SK-N-MC (cell line): Measurements from ENCODE around the gene SNX6.

ENCODE experiments used
- EZH2 ChIP-seq: fragments of 200-600 bp; sonication (generic); IDR thresholded peaks from one replicate; pipeline ENCODE4 v1.6.1; 2017; ENCODE audit warnings: antibody characterized with exemption
- FOXP2 ChIP-seq: optimal IDR thresholded peaks from 2 replicates; pipeline ENCODE3; 2011; ENCODE audit warnings: mild to moderate bottlenecking, moderate library complexity; ENCODE audit not compliant: insufficient read depth; ENCODE audit errors: extremely low read length, control extremely low read depth
- POLR2AphosphoS5 ChIP-seq: IDR thresholded peaks from 2 replicates; pipeline ENCODE4 v1.6.1; 2012; ENCODE audit warnings: mild to moderate bottlenecking, low read depth, low read length, borderline replicate concordance

DNA sequence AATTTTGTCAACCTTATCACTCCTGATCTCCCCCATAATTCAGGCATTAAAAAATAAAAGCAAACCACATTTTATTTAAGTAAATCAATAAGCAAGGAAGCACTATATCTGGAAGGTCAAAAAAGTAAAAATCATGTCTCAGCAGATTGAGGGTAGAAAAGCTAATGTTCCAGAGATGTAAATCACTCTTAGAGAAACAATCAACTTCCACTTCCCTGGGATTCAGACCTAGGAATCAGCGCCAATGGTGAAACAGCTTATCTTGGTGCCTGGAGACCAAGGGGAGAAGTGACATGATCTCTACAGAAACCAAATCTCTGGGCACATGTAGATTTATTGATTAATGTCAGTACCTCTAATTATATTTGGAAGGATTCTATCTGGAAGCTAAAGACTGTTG is 10.9 kb upstream of the SNX6 start:
- no peak for TF ChIP-seq POLR2AphosphoS5
- TF ChIP-seq EZH2 = no peak
- no peak for TF ChIP-seq FOXP2
